T-cell (primary cell): ENCODE data around the gene GOLGA8M. TPM values are rescaled to one million over a fixed set of nuclear protein-coding genes. Genes with fewer than 3 reads are reported as not detected.
"Not testable (repeated sequence)": the region's sequence is repeated elsewhere in the genome, so short reads cannot be mapped to it uniquely, and the experiment has no call there.

Experiments used
- ATAC-seq, 4 experiments: fragments of 200-7000 bp in 3 of 4; fragments of 150-1000 bp in 1 of 4; cut with Tn5 transposase; replicated peaks in 1 of 4; 1 replicate in 3 of 4; 2 replicates in 1 of 4; pipeline ENCODE4 v1.10.0; 2021; ENCODE audit warnings: moderate library complexity in 3 of 4, mild to moderate bottlenecking in 2 of 4, moderate number of reproducible peaks in 1 of 4
- CTCF ChIA-PET, 2 donors: fragments of 300-600 bp; sonication (Branson Sonifier 250); formaldehyde crosslinking; loops; one replicate each; lab custom pipeline; 2022; ENCODE audit warnings: antibody characterized with exemption in 2 of 2; lab: Charles Lee
- POLR2A ChIA-PET, 2 donors: fragments of 300-600 bp; sonication (Branson Sonifier 250); formaldehyde crosslinking; loops; one replicate each; lab custom pipeline; 2022; ENCODE audit warnings: antibody characterized with exemption in 2 of 2; lab: Charles Lee
- DNase-seq, 35 experiments: peaks; one replicate each; pipeline versions ENCODE4 v3.0.0 to v3.0.0-alpha.2; 2013 to 2023
- H3K27ac ChIP-seq: one replicate; pipeline ENCODE4 v1.5.1; 2013; ENCODE audit warnings: low read length
- H3K27me3 ChIP-seq, 2 experiments: replicated peaks in 1 of 2; 1 replicate in 1 of 2; 2 replicates in 1 of 2; pipeline versions ENCODE4 v1.6.1 to v1.7.0; 2013; ENCODE audit warnings: low read length in 1 of 2, mixed read lengths in 1 of 2; ENCODE audit not compliant: control insufficient read depth in 2 of 2, insufficient read depth in 2 of 2; ENCODE audit errors: extremely low read depth in 1 of 2
- H3K36me3 ChIP-seq, 2 donors: 1 replicate in 1 of 2; 2 replicates in 1 of 2; pipeline versions ENCODE4 v1.6.1 to v1.7.0; 2013; ENCODE audit warnings: low read length in 1 of 2; ENCODE audit not compliant: control insufficient read depth in 2 of 2, insufficient read depth in 1 of 2; ENCODE audit errors: extremely low read depth in 1 of 2
- H3K4me1 ChIP-seq, 2 experiments: 1 replicate in 1 of 2; 2 replicates in 1 of 2; pipeline versions ENCODE4 v1.6.1 to v1.7.0; 2013; ENCODE audit warnings: low read length in 2 of 2, mixed read lengths in 1 of 2; ENCODE audit not compliant: insufficient read depth in 2 of 2, control insufficient read depth in 1 of 2; ENCODE audit errors: extremely low read depth in 1 of 2
- H3K4me3 ChIP-seq, 2 donors: 1 replicate in 1 of 2; 2 replicates in 1 of 2; pipeline versions ENCODE4 v1.5.1 to v1.7.0; 2013; ENCODE audit warnings: mild to moderate bottlenecking in 2 of 2, low read length in 1 of 2, moderate library complexity in 1 of 2; ENCODE audit not compliant: control insufficient read depth in 1 of 2; ENCODE audit errors: extremely low read depth in 1 of 2
- H3K9me3 ChIP-seq: 2 replicates; pipeline ENCODE4 v1.7.0; 2013
- H3K27ac Mint-ChIP-seq, 2 donors: one replicate each; pipeline ENCODE4 v1.8.0; 2020 to 2021; ENCODE audit warnings: mild to moderate bottlenecking in 2 of 2, mixed read lengths in 2 of 2
- H3K27me3 Mint-ChIP-seq, 2 donors: one replicate each; pipeline ENCODE4 v1.8.0; 2021 to 2022; ENCODE audit warnings: mixed read lengths in 2 of 2
- H3K36me3 Mint-ChIP-seq: one replicate; pipeline ENCODE4 v1.8.0; 2021; ENCODE audit warnings: mixed read lengths
- H3K4me1 Mint-ChIP-seq, 3 donors: one replicate each; pipeline ENCODE4 v1.8.0; 2020 to 2022; ENCODE audit warnings: mixed read lengths in 3 of 3, mild to moderate bottlenecking in 1 of 3
- H3K4me3 Mint-ChIP-seq, 3 donors: one replicate each; pipeline ENCODE4 v1.8.0; 2020 to 2022; ENCODE audit warnings: mild to moderate bottlenecking in 3 of 3, mixed read lengths in 3 of 3, moderate library complexity in 3 of 3
- H3K9me3 Mint-ChIP-seq, 3 donors: one replicate each; pipeline ENCODE4 v1.8.0; 2020 to 2022; ENCODE audit warnings: mixed read lengths in 3 of 3
- WGBS: methylation state at CpG from one replicate; pipeline ENCODE4 v1.1.5; 2013; ENCODE audit warnings: missing lambda C conversion rate; ENCODE audit not compliant: insufficient coverage; 5-methylcytosine and 5-hydroxymethylcytosine counted together
- total RNA-seq, 35 experiments: library from RNA in 6 of 35; stranded (reverse) in 6 of 35; fragments of 120-200 nt in 1 of 35; gene quantifications; one replicate each; pipeline versions ENCODE4 v1.2.1 to v1.2.4 and lab custom pipeline; 2013 to 2026

GOLGA8M gene
- total RNA-seq, 5 donors from 2014 or later (not counting 1 experiment from before 2014, with no cell fraction given) = 1.6 to 4.6 (median 2.2) TPM

- ATAC-seq, H3K27me3 ChIP-seq, H3K4me3 ChIP-seq, H3K36me3 ChIP-seq, H3K9me3 Mint-ChIP-seq, H3K27me3 Mint-ChIP-seq, POLR2A ChIA-PET, DNase-seq, H3K4me1 ChIP-seq, CTCF ChIA-PET, H3K4me3 Mint-ChIP-seq, H3K36me3 Mint-ChIP-seq, H3K9me3 ChIP-seq, H3K4me1 Mint-ChIP-seq, H3K27ac ChIP-seq, H3K27ac Mint-ChIP-seq: not testable (repeated sequence)
- 90% methylated on average over 2 of the region's 14 CpGs for WGBS
Observed at GRCh38 chr15:28727026-28727425, 14.8 kb upstream of the GOLGA8M start.

DNA sequence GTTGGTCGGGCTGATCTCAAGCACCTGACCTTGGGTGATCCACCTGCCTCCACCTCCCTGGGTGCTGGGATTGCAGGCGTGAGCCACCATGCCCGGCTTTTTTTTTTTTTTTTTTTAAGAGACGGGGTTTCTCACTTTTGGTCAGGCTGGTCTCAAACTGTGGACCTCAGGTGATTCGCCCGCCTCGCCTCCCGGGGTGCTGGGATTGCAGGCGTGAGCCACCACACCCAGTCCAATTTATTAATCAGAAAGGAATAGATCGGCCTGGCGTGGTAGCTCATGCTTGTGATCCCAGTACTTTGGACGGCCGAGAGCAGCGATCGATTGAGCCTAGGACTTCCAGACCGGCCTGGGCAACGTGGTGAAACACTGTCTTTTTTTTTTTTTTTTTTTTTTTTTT, 13.9 kb upstream of the GOLGA8M start:
- H3K4me1 Mint-ChIP-seq = peaks cover 3 to 6% (median 5%) of the 10 kb centered on the region in 3 donors
- H3K27me3 ChIP-seq = no peaks in the 10 kb centered on the region
- CTCF ChIA-PET = no interaction called here
- no peak overlapping the region for H3K27ac Mint-ChIP-seq
- H3K27me3 Mint-ChIP-seq = no peaks in the 10 kb centered on the region
- H3K9me3 Mint-ChIP-seq = no peaks in the 10 kb centered on the region
- POLR2A ChIA-PET = no interaction called here
- H3K4me3 ChIP-seq = no peak overlapping the region
- H3K4me1 ChIP-seq = no peaks in the 10 kb centered on the region
- WGBS = 98% methylated on average over 9 of the region's 17 CpGs
- H3K36me3 Mint-ChIP-seq = no peaks in the 10 kb centered on the region
- H3K27ac ChIP-seq = no peak overlapping the region
- no peaks in the 10 kb centered on the region for H3K9me3 ChIP-seq
- H3K4me3 Mint-ChIP-seq = no peak overlapping the region
- no peak for DNase-seq
- no peak for ATAC-seq
- H3K36me3 ChIP-seq = no peaks in the 10 kb centered on the region

DNA sequence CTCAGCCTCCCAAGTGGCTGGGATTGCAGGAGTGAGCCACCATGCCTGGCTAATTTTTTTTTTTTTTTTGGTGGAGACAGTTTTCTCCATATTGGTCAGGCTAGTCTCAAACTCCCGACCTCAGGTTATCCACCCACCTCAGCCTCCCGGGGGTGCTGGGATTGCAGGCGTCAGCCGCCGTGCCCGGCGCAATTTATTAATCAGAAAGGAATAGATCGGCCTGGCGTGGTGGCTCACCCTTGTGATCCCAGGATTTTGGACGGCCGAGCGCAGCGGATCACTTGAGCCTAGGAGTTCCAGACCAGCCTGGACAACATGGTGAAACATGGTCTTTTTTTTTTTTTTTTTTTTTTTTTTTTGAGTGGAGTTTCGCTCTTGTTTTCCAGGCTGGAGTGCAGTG, 13.3 kb upstream of the GOLGA8M start:
- ATAC-seq (no peak), DNase-seq (no peak)
- POLR2A ChIA-PET = no interaction called here
- Histone ChIP-seq H3K4me1 (no peaks in the 10 kb centered on the region), H3K36me3 (no peaks in the 10 kb centered on the region), H3K4me3 (no peak overlapping the region), H3K27ac (no peak overlapping the region), H3K9me3 (no peaks in the 10 kb centered on the region), H3K27me3 (no peaks in the 10 kb centered on the region)
- CTCF ChIA-PET = no interaction called here
- WGBS = 92% methylated on average over 4 of the region's 14 CpGs
- Mint-ChIP-seq H3K27ac (no peak overlapping the region), H3K4me1 (peaks cover 3 to 6% (median 5%) of the 10 kb centered on the region in 3 donors), H3K4me3 (no peak overlapping the region), H3K9me3 (no peaks in the 10 kb centered on the region), H3K36me3 (no peaks in the 10 kb centered on the region), H3K27me3 (no peaks in the 10 kb centered on the region)

DNA sequence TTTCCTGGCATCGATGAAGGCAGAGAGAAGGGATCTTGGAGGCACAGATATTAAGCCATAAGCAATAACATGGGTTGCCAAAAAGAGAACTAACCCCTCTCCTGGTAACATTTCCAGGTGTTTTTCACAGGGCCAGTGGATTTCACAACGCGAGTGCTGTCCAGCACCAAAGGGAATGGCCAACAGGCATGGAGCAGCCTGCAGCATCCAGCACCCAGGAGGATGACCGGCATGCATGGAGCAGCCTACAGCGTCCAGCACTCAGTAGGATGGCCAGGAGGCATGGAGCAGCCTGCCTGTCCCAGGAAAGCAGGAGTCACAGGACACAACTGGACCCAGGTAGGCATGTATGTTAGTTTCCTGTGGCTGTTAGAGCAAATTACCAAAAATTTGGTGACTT, 11.8 kb upstream of the GOLGA8M start:
- H3K9me3 Mint-ChIP-seq, H3K4me3 ChIP-seq, H3K4me3 Mint-ChIP-seq, DNase-seq, H3K9me3 ChIP-seq, H3K27me3 ChIP-seq, H3K36me3 Mint-ChIP-seq, H3K27ac ChIP-seq, POLR2A ChIA-PET, H3K27me3 Mint-ChIP-seq, CTCF ChIA-PET, H3K36me3 ChIP-seq, H3K27ac Mint-ChIP-seq, H3K4me1 Mint-ChIP-seq, ATAC-seq, H3K4me1 ChIP-seq: not testable (repeated sequence)
- 88% methylated on average over 4 of the region's 5 CpGs for WGBS

GRCh38 chr15:28719626-28720025, 7.4 kb upstream of the GOLGA8M start:
- H3K36me3 Mint-ChIP-seq = not testable (repeated sequence)

DNA sequence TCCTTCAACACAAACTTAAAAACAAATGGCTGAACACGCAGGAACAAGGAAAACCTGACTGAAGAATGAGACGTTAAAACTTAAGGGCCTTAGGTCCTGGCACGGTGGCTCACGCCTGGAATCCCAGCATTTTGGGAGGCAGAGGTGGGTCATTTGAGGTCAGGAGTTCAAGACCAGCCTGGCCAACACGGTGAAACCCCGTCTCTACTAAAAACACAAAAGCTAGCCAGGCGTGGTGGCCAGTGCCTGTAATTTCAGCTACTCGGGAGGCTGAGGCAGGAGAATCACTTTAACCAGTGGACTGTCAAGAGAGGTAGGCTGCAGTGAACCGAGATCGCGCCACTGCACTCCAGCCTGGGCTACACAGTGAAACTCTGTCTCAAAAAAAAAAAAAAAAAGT, 6.4 kb upstream of the GOLGA8M start:
- H3K27ac ChIP-seq, H3K27ac Mint-ChIP-seq, POLR2A ChIA-PET, CTCF ChIA-PET, H3K27me3 ChIP-seq, H3K9me3 Mint-ChIP-seq, H3K4me3 Mint-ChIP-seq, ATAC-seq, DNase-seq, H3K4me3 ChIP-seq, H3K9me3 ChIP-seq, H3K36me3 ChIP-seq, H3K4me1 Mint-ChIP-seq, H3K4me1 ChIP-seq, H3K27me3 Mint-ChIP-seq, H3K36me3 Mint-ChIP-seq: not testable (repeated sequence)
- no CpG with 5 or more reads among the region's 11 CpGs for WGBS

More at GRCh38 chr15:28719626-28720025, 7.4 kb upstream of the GOLGA8M start:
- ATAC-seq, H3K27me3 ChIP-seq, H3K4me1 ChIP-seq, H3K27ac ChIP-seq, H3K9me3 Mint-ChIP-seq, POLR2A ChIA-PET, H3K4me1 Mint-ChIP-seq, DNase-seq, CTCF ChIA-PET, H3K27ac Mint-ChIP-seq, H3K36me3 ChIP-seq, H3K9me3 ChIP-seq, H3K27me3 Mint-ChIP-seq, H3K4me3 ChIP-seq, H3K4me3 Mint-ChIP-seq: not testable (repeated sequence)
- no CpG with 5 or more reads among the region's 4 CpGs for WGBS

- ATAC-seq, H3K4me1 Mint-ChIP-seq, POLR2A ChIA-PET, H3K27me3 Mint-ChIP-seq, H3K27ac ChIP-seq, H3K4me3 ChIP-seq, H3K36me3 ChIP-seq, H3K4me3 Mint-ChIP-seq, H3K27me3 ChIP-seq, H3K9me3 ChIP-seq, H3K9me3 Mint-ChIP-seq, H3K4me1 ChIP-seq, DNase-seq, H3K27ac Mint-ChIP-seq, H3K36me3 Mint-ChIP-seq, CTCF ChIA-PET: not testable (repeated sequence)
- WGBS = no CpG with 5 or more reads among the region's 4 CpGs
Observed at GRCh38 chr15:28714176-28714575, 2.0 kb upstream of the GOLGA8M start.
